Right lobe of liver (tissue), 4 donors: ENCODE measurements around the gene ZC3HAV1.

Experiments
- CTCF ChIP-seq, 4 donors: fragments of 200-600 bp in 3 of 4; fragments of 450-650 bp in 1 of 4; IDR thresholded peaks; one replicate each; pipeline versions ENCODE4 v1.5.1 to v1.8.0; 2016 to 2022; ENCODE audit warnings: antibody characterized with exemption in 4 of 4, mild to moderate bottlenecking in 2 of 4
- POLR2A ChIP-seq: fragments of 450-650 bp; IDR thresholded peaks from one replicate; pipeline ENCODE4 v1.6.1; 2017; ENCODE audit warnings: antibody characterized with exemption, mild to moderate bottlenecking
- donor health status: DM: no; HTN: no; CAD: no.
- donor health status: DM: no; HTN: no; CAD: no.
- donor health status: DM: no; HTN: yes; CAD: no.

- no peak for TF ChIP-seq CTCF (IDR thresholded peaks at IDR 0.05)
- TF ChIP-seq POLR2A = no peak
Observed at GRCh38 chr7:139132887-139133286, 23.4 kb upstream of the ZC3HAV1 start.
